MM.1S (cell line): ENCODE measurements around the gene PUS1.

Source experiments
- DNase-seq: peaks from one replicate; pipeline ENCODE4 v3.0.0-alpha.2; 2015
- H2AFZ ChIP-seq: fragments of 300-600 bp; sonication (generic); 2 replicates; pipeline ENCODE4 v1.6.0; 2016; ENCODE audit warnings: antibody characterized with exemption, low read length
- H3F3A ChIP-seq: fragments of 300-600 bp; sonication (generic); 2 replicates; pipeline ENCODE4 v1.6.1; 2016; ENCODE audit warnings: mild to moderate bottlenecking, antibody characterized with exemption, low read length, moderate library complexity, mixed read lengths; ENCODE audit not compliant: insufficient read depth
- H3K27ac ChIP-seq: fragments of 300-600 bp; sonication (generic); 2 replicates; pipeline ENCODE4 v1.5.1; 2016; ENCODE audit warnings: mild to moderate bottlenecking, low read length
- H3K27me3 ChIP-seq: fragments of 300-600 bp; sonication (generic); replicated peaks from 2 replicates; pipeline ENCODE4 v1.6.0; 2016; ENCODE audit warnings: low read length; ENCODE audit not compliant: insufficient read depth
- H3K36me3 ChIP-seq: fragments of 300-600 bp; sonication (generic); replicated peaks from 2 replicates; pipeline ENCODE4 v1.6.1; 2016; ENCODE audit warnings: mild to moderate bottlenecking, low read length, mixed read lengths; ENCODE audit not compliant: insufficient read depth
- H3K4me1 ChIP-seq: fragments of 300-600 bp; sonication (generic); 2 replicates; pipeline ENCODE4 v1.6.1; 2016; ENCODE audit warnings: low read length, mixed read lengths
- H3K4me2 ChIP-seq: fragments of 300-600 bp; sonication (generic); 2 replicates; pipeline ENCODE4 v1.6.0; 2016; ENCODE audit warnings: low read depth, low read length
- H3K4me3 ChIP-seq: fragments of 300-600 bp; sonication (generic); 2 replicates; pipeline ENCODE4 v1.5.1; 2016; ENCODE audit warnings: low read length, mixed read lengths
- H3K79me2 ChIP-seq: fragments of 300-600 bp; sonication (generic); 2 replicates; pipeline ENCODE4 v1.6.1; 2016; ENCODE audit warnings: mixed run types, low read length, mixed read lengths
- H3K9ac ChIP-seq: fragments of 300-600 bp; sonication (generic); 2 replicates; pipeline ENCODE4 v1.6.1; 2016; ENCODE audit warnings: low read length, mixed read lengths
- H3K9me2 ChIP-seq: fragments of 300-600 bp; sonication (generic); replicated peaks from 2 replicates; pipeline ENCODE4 v1.6.1; 2016; ENCODE audit warnings: mild to moderate bottlenecking, low read length, mixed read lengths; ENCODE audit not compliant: insufficient read depth
- H3K9me3 ChIP-seq: fragments of 300-600 bp; sonication (generic); replicated peaks from 2 replicates; pipeline ENCODE4 v1.6.1; 2016; ENCODE audit warnings: mild to moderate bottlenecking, low read length, mixed read lengths; ENCODE audit not compliant: insufficient read depth
- H4K20me1 ChIP-seq: fragments of 300-600 bp; sonication (generic); 2 replicates; pipeline ENCODE4 v1.6.1; 2016; ENCODE audit warnings: mild to moderate bottlenecking, low read length, moderate library complexity, mixed read lengths; ENCODE audit not compliant: insufficient read depth
- CTCF ChIP-seq: fragments of 300-600 bp; sonication (generic); IDR thresholded peaks from 2 replicates; pipeline ENCODE4 v1.5.1; 2016; ENCODE audit warnings: antibody characterized with exemption, low read length, mixed read lengths
- EZH2 ChIP-seq: fragments of 300-600 bp; sonication (generic); optimal IDR thresholded peaks from 2 replicates; pipeline ENCODE3; 2017; ENCODE audit warnings: low read depth, mild to moderate bottlenecking, antibody characterized with exemption, low read length, mixed read lengths
- EZH2phosphoT487 ChIP-seq: fragments of 300-600 bp; sonication (generic); IDR thresholded peaks from 2 replicates; pipeline ENCODE4 v1.6.1; 2018; ENCODE audit warnings: antibody characterized with exemption, low read length

The PUS1 gene

DNA sequence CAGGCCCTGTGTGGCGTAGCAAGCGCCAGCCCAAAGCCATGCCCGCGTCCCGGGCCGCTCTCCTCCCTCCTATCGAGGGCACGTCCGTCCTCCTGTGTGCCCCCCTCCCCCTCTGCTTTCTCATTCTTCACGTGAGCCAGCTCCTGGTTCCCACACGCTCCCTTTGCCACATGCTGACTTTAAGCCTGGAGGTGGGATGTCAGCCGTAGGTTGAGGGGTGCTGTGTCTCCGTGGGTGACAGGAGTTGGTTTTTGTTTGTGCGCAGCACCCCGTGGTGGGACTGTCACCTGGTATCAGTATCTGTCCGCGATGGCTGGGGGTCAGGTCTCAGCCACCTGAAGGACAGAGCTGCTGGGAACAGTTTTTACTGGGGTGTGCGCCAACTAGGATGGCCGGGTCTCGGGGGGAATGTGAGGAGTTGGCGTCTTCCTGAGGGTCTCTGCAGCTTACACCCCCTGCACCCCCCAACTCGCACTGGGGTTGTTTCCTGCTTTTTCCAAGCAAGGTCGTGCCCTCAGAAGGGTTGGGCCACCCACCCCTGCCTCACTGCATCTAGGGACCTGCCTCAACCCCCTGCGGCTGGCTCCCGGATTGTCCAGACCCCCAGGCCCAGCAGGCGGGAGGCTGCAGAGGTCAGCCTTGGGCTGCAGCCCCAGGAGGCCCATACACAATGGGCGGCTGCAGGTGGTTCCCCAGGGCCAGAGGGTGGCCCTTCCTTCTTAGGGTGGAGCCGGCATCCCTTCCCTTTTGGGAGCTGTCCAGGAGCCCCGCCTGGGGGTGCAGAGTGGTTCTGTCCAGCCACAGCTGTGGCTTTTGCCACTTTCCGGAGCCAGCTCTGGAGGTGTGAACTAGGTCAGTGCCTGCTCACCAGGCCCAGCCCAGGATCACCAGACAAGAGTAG lies 27.4 kb upstream of the PUS1 start:
- H3F3A ChIP-seq = no peaks in the 10 kb centered on the region
- H3K4me2 ChIP-seq = no peak overlapping the region
- H3K9me2 ChIP-seq = no peaks in the 10 kb centered on the region
- no peaks in the 10 kb centered on the region for H3K9me3 ChIP-seq
- no peak overlapping the region for H2AFZ ChIP-seq
- no peak overlapping the region for H3K27ac ChIP-seq
- DNase-seq = no peak
- H3K27me3 ChIP-seq = no peaks in the 10 kb centered on the region
- H3K4me1 ChIP-seq = no peaks in the 10 kb centered on the region
- no peak for TF ChIP-seq EZH2
- TF ChIP-seq EZH2phosphoT487 = no peak
- H3K4me3 ChIP-seq = no peak overlapping the region
- no peaks in the 10 kb centered on the region for H3K36me3 ChIP-seq
- H3K79me2 ChIP-seq = no peaks in the 10 kb centered on the region
- no peak overlapping the region for H3K9ac ChIP-seq
- no peaks in the 10 kb centered on the region for H4K20me1 ChIP-seq

GRCh38 chr12:131902332-131903241 lies 26.5 kb upstream of the PUS1 start:
- H3K9ac ChIP-seq = no peak overlapping the region
- H3K4me3 ChIP-seq = no peak overlapping the region
- no peaks in the 10 kb centered on the region for H3K9me2 ChIP-seq
- no peaks in the 10 kb centered on the region for H3K27me3 ChIP-seq
- no peaks in the 10 kb centered on the region for H3K4me1 ChIP-seq
- H4K20me1 ChIP-seq = no peaks in the 10 kb centered on the region
- H3K36me3 ChIP-seq = no peaks in the 10 kb centered on the region
- no peaks in the 10 kb centered on the region for H3K9me3 ChIP-seq
- H2AFZ ChIP-seq = no peak overlapping the region
- H3K4me2 ChIP-seq = no peak overlapping the region
- no peaks in the 10 kb centered on the region for H3K79me2 ChIP-seq
- no peak for DNase-seq
- no peaks in the 10 kb centered on the region for H3F3A ChIP-seq
- no peak overlapping the region for H3K27ac ChIP-seq
- TF ChIP-seq EZH2 = no peak
- no peak for TF ChIP-seq EZH2phosphoT487

DNA sequence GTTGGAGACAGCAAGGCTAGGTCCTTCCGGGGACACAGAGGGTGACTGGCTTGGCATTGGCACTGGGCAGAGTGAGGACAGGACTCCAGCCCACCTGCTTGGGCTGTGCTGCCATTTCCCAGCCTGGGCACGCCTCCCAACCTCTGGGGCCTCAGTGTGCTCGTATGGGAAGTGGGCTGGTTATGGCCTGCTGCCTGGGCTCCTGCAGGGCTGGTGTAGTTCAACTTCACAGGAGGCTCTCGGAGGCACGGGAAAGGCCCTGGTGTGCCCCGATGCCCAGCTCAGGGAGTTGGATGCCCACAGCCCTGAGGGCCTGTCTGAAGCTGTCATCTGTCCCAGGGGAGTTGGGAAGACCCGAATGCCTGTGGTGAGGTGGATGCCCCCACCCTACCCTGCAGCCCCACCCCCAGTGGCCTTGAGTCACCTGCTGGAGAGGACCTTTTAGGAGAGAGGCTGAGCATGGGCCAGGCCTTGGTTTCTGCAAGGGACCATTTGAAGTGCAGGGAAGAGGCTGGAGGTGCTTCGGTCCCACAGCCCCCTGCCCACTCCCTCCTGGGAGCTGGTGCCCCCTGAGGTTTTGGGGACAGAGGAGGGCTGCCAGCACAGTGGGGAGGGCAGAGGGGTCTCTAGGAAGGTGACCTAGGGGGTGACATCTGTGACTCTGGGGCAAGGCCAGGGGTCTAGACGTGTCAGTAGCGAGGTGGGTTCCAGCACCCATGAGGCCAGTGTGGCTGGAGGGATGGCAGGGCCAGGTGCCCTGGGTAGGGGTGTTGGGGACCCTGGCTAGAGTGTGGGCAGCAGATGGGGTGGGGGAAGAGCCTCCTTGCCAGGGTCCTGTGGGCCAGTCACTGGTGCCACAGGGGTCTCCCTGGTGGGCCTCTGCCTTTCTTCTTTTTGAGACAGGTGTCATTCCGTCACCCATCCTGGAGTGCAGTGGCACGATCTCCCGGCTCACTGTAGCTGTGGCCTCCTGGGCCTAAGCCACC lies 25.5 kb upstream of the PUS1 start:
- no peak for DNase-seq
- H3K27me3 ChIP-seq = no peaks in the 10 kb centered on the region
- H4K20me1 ChIP-seq = no peaks in the 10 kb centered on the region
- H3K4me2 ChIP-seq = no peak overlapping the region
- TF ChIP-seq EZH2phosphoT487 (no peak), EZH2 (no peak), CTCF (no peak)
- H3K79me2 ChIP-seq = no peaks in the 10 kb centered on the region
- no peak overlapping the region for H3K4me3 ChIP-seq
- no peaks in the 10 kb centered on the region for H3K36me3 ChIP-seq
- H3K9me2 ChIP-seq = no peaks in the 10 kb centered on the region
- no peak overlapping the region for H3K27ac ChIP-seq
- H3K9ac ChIP-seq = no peak overlapping the region
- no peaks in the 10 kb centered on the region for H3K4me1 ChIP-seq
- H2AFZ ChIP-seq = no peak overlapping the region
- no peaks in the 10 kb centered on the region for H3K9me3 ChIP-seq
- no peaks in the 10 kb centered on the region for H3F3A ChIP-seq

- Histone ChIP-seq H3K27ac (no peak overlapping the region), H3K4me1 (no peaks in the 10 kb centered on the region), H3K9me2 (no peaks in the 10 kb centered on the region), H3K36me3 (no peaks in the 10 kb centered on the region), H3K27me3 (no peaks in the 10 kb centered on the region), H3K79me2 (no peaks in the 10 kb centered on the region), H3K4me3 (no peak overlapping the region), H3F3A (no peaks in the 10 kb centered on the region), H3K9me3 (no peaks in the 10 kb centered on the region), H4K20me1 (no peaks in the 10 kb centered on the region), H3K9ac (no peak overlapping the region), H3K4me2 (no peak overlapping the region), H2AFZ (no peak overlapping the region)
- no peak for TF ChIP-seq EZH2phosphoT487
- no peak for TF ChIP-seq CTCF
- TF ChIP-seq EZH2 = no peak
- no peak for DNase-seq
Observed at GRCh38 chr12:131904346-131904745, 24.7 kb upstream of the PUS1 start.
